DND-41 (cell line): ENCODE data around the gene CYP4F3.

Experiments used
- CTCF ChIP-seq: IDR thresholded peaks from 2 replicates; pipeline ENCODE4 v1.5.1; 2012; ENCODE audit warnings: borderline replicate concordance, low read length, moderate library complexity, mild to moderate bottlenecking; ENCODE audit not compliant: poor library complexity, severe bottlenecking; ENCODE audit errors: extremely low read depth
- EZH2 ChIP-seq: IDR thresholded peaks from 3 replicates; pipeline ENCODE4 v1.6.1; 2012; ENCODE audit warnings: borderline replicate concordance, low read depth, mild to moderate bottlenecking, moderate library complexity, low read length, inconsistent platforms; ENCODE audit not compliant: severe bottlenecking

- TF ChIP-seq CTCF (no peak), EZH2 (no peak)
Measured at GRCh38 chr19:15669440-15669839, 28.7 kb downstream of the CYP4F3 start.
